Esophagus squamous epithelium (tissue), 4 donors: ENCODE measurements around the gene C1QTNF8.

Source experiments
- POLR2A ChIP-seq, 4 donors: fragments of 450-650 bp; IDR thresholded peaks; one replicate each; pipeline ENCODE4 v1.6.1; 2017; ENCODE audit warnings: antibody characterized with exemption in 4 of 4, mild to moderate bottlenecking in 4 of 4, moderate library complexity in 3 of 4
- TF ChIP-seq, protein P1 (sequence below), 6 experiments: fragments of 450-650 bp in 4 of 6; fragments of 200-600 bp in 2 of 6; sonication (generic) in 2 of 6; IDR thresholded peaks; one replicate each; pipeline ENCODE4 v1.5.1; 2016 to 2019; ENCODE audit warnings: antibody characterized with exemption in 6 of 6, mild to moderate bottlenecking in 4 of 6, moderate library complexity in 4 of 6

DNA sequence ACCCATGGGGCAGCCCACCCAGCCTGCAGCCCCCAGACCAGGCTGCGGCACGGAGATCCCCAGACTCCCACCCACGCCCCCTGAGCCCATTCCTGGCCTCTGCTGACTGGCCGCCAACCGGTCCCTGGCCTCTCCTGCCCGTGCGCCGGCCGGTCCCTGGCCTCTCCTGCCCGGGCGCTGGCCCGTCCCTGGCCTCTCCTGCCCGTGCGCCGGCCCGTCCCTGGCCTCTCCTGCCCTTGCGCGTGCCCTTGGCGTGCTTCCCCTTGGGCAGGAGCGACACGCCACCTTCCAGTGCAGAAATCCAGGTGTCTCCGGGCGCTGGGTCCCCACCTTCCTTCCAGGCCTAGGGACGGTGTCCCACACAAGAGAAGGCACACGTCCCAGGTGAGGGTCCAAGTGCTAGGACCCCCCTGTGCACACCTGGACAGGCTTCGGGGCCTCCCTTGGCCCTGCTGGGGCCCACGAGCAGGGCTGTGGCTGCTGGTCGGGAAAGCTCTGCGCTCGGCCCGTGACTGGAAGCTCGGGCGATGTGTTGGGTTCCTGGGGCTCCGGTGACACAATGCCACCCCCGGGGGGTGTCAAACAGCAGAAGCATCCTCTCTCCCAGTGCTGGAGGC lies 35.4 kb upstream of the C1QTNF8 start:
- TF ChIP-seq, protein P1, sequence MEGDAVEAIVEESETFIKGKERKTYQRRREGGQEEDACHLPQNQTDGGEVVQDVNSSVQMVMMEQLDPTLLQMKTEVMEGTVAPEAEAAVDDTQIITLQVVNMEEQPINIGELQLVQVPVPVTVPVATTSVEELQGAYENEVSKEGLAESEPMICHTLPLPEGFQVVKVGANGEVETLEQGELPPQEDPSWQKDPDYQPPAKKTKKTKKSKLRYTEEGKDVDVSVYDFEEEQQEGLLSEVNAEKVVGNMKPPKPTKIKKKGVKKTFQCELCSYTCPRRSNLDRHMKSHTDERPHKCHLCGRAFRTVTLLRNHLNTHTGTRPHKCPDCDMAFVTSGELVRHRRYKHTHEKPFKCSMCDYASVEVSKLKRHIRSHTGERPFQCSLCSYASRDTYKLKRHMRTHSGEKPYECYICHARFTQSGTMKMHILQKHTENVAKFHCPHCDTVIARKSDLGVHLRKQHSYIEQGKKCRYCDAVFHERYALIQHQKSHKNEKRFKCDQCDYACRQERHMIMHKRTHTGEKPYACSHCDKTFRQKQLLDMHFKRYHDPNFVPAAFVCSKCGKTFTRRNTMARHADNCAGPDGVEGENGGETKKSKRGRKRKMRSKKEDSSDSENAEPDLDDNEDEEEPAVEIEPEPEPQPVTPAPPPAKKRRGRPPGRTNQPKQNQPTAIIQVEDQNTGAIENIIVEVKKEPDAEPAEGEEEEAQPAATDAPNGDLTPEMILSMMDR (IDR thresholded peaks at IDR 0.05) = no peak
- TF ChIP-seq POLR2A (IDR thresholded peaks at IDR 0.05) = no peak
